Naive thymus-derived CD4-positive, alpha-beta T cell (primary cell): ENCODE measurements around the gene MKNK2. TPM values are rescaled to one million over a fixed set of nuclear protein-coding genes. Genes with fewer than 3 reads are reported as not detected.

ENCODE experiments used
- ATAC-seq: fragments of 150-1000 bp; cut with Tn5 transposase; 2 replicates; pipeline ENCODE4 v1.10.0; 2021; ENCODE audit warnings: mild to moderate bottlenecking, moderate library complexity
- CTCF ChIA-PET: fragments of 350-600 bp; sonication (Branson Sonifier 250); formaldehyde crosslinking; loops from one replicate; lab custom pipeline; 2021; ENCODE audit warnings: antibody characterized with exemption; lab: Charles Lee
- POLR2A ChIA-PET: fragments of 350-600 bp; sonication (Branson Sonifier 250); formaldehyde crosslinking; loops from one replicate; lab custom pipeline; 2021; ENCODE audit warnings: antibody characterized with exemption, inconsistent platforms; lab: Charles Lee
- DNase-seq, 9 donors: peaks; one replicate each; pipeline versions ENCODE4 v3.0.0 to v3.0.0-alpha.2; 2020 to 2022; ENCODE audit warnings: mixed read lengths in 1 of 9
- H3K27ac ChIP-seq: one replicate; pipeline ENCODE4 v1.7.0; 2013; ENCODE audit warnings: mild to moderate bottlenecking, low read depth, low read length, moderate library complexity
- H3K27me3 ChIP-seq, 2 donors: one replicate each; pipeline ENCODE4 v1.7.0; 2013; ENCODE audit warnings: low read length in 2 of 2, mild to moderate bottlenecking in 2 of 2, moderate library complexity in 2 of 2; ENCODE audit not compliant: control insufficient read depth in 2 of 2, insufficient read depth in 2 of 2
- H3K36me3 ChIP-seq, 3 experiments: 1 replicate in 2 of 3; 2 replicates in 1 of 3; pipeline ENCODE4 v1.7.0; 2013; ENCODE audit warnings: low read length in 3 of 3, mild to moderate bottlenecking in 3 of 3, moderate library complexity in 1 of 3; ENCODE audit not compliant: insufficient read depth in 3 of 3, control insufficient read depth in 2 of 3
- H3K4me1 ChIP-seq, 2 donors: one replicate each; pipeline ENCODE4 v1.7.0; 2013; ENCODE audit warnings: low read length in 2 of 2, mild to moderate bottlenecking in 2 of 2, moderate library complexity in 1 of 2; ENCODE audit not compliant: control insufficient read depth in 2 of 2, insufficient read depth in 2 of 2
- H3K4me3 ChIP-seq: 2 replicates; pipeline ENCODE4 v1.7.0; 2013; ENCODE audit warnings: mild to moderate bottlenecking, low read length
- H3K9me3 ChIP-seq, 3 experiments: 1 replicate in 2 of 3; 2 replicates in 1 of 3; pipeline ENCODE4 v1.7.0; 2013; ENCODE audit warnings: low read length in 3 of 3; ENCODE audit not compliant: control insufficient read depth in 2 of 3
- H3K27ac Mint-ChIP-seq, 9 donors: one replicate each; pipeline ENCODE4 v1.8.0; 2020 to 2022; ENCODE audit warnings: mixed read lengths in 9 of 9, mild to moderate bottlenecking in 8 of 9, moderate library complexity in 5 of 9, inconsistent platforms in 2 of 9
- H3K27me3 Mint-ChIP-seq, 5 donors: one replicate each; pipeline ENCODE4 v1.8.0; 2021 to 2022; ENCODE audit warnings: mixed read lengths in 5 of 5, mild to moderate bottlenecking in 1 of 5
- H3K36me3 Mint-ChIP-seq, 5 donors: one replicate each; pipeline ENCODE4 v1.8.0; 2020 to 2022; ENCODE audit warnings: mixed read lengths in 5 of 5, mild to moderate bottlenecking in 3 of 5, inconsistent platforms in 1 of 5
- H3K4me1 Mint-ChIP-seq, 7 donors: one replicate each; pipeline ENCODE4 v1.8.0; 2020 to 2022; ENCODE audit warnings: mixed read lengths in 7 of 7, mild to moderate bottlenecking in 3 of 7, inconsistent platforms in 1 of 7
- H3K4me3 Mint-ChIP-seq, 10 donors: one replicate each; pipeline ENCODE4 v1.8.0; 2020 to 2022; ENCODE audit warnings: mild to moderate bottlenecking in 10 of 10, mixed read lengths in 10 of 10, moderate library complexity in 6 of 10, inconsistent platforms in 2 of 10
- H3K9me3 Mint-ChIP-seq, 11 donors: one replicate each; pipeline ENCODE4 v1.8.0; 2020 to 2022; ENCODE audit warnings: mixed read lengths in 11 of 11, mild to moderate bottlenecking in 4 of 11, inconsistent platforms in 1 of 11, moderate library complexity in 1 of 11
- intact Hi-C, 2 donors: fragments of 100-400 bp; cut with micrococcal nuclease; formaldehyde crosslinking; loops; one replicate each; pipeline ENCODE4 v1.15.1; 2023
- polyA plus RNA-seq, 2 donors: library from polyadenylated mRNA; unstranded; fragments of 300-500 nt; fragmentation: Illumina TruSeq; gene quantifications; one replicate each; pipeline ENCODE4 v1.2.3, GENCODE V29; 2021
- total RNA-seq, 6 experiments: library from RNA in 5 of 6; stranded (reverse) in 5 of 6; gene quantifications; 1 replicate in 5 of 6; 2 replicates in 1 of 6; pipeline ENCODE4 v1.2.3 and lab custom pipeline; 2021 to 2026

The MKNK2 gene
- total and polyA plus RNA-seq, 7 experiments from 2014 or later, result 28.8 to 347 (median 200) TPM

GRCh38 chr19:2051773-2052704, 995 bp upstream of the MKNK2 start:
- peak overlapping the region; percentile 87 to 96 (median 94) for H3K27ac Mint-ChIP-seq
- Histone ChIP-seq H3K27me3 (no peaks in the 10 kb centered on the region), H3K36me3 (peaks cover 0 to 31% (median 7%) of the 10 kb centered on the region in 3 experiments), H3K4me3 (peak overlapping the region; percentile 15), H3K9me3 (no peaks in the 10 kb centered on the region), H3K4me1 (peaks cover 46 to 60% of the 10 kb centered on the region in 2 donors), H3K27ac (peak overlapping the region; percentile 90)
- ChIA-PET CTCF (interaction anchor here (0.9 to 2.0 kb wide), 7 partner anchors 9 to 45 kb away, joined by 3 to 10 read pairs (median 3); partner anchors contain the start of gene IZUMO4), POLR2A (interaction anchor here (0.6 to 2.7 kb wide), 24 partner anchors 9 to 425 kb away, joined by 3 to 42 read pairs (median 4); partner anchors contain the start of gene MOB3A)
- no peaks in the 10 kb centered on the region for H3K27me3 Mint-ChIP-seq
- H3K9me3 Mint-ChIP-seq, result no peaks in the 10 kb centered on the region
- ATAC-seq (peak; percentile 38), DNase-seq (peak in 8 of 9 donors; percentile 36 to 78 (median 53))
- H3K36me3 Mint-ChIP-seq, result peaks cover 0 to 4% (median 0%) of the 10 kb centered on the region in 5 donors
- peaks cover 9 to 59% (median 37%) of the 10 kb centered on the region in 7 donors for H3K4me1 Mint-ChIP-seq
- H3K4me3 Mint-ChIP-seq, result peak overlapping the region; percentile 61 to 86 (median 79)
- intact Hi-C loops, result loop anchor here (1.0 to 5.0 kb wide), 10 partner anchors 9 to 190 kb away; partner anchors contain the start of genes AP3D1 (in 1 of the 2), IZUMO4 (in 1 of the 2), KLF16 (in 1 of the 2) and MOB3A (in 1 of the 2)

GRCh38 chr19:2050349-2050990, 574 bp downstream of the MKNK2 start:
- no peaks in the 10 kb centered on the region for H3K27me3 ChIP-seq
- peaks cover 7 to 56% (median 26%) of the 10 kb centered on the region in 7 donors for H3K4me1 Mint-ChIP-seq
- no peaks in the 10 kb centered on the region for H3K9me3 Mint-ChIP-seq
- peaks cover 0 to 46% (median 15%) of the 10 kb centered on the region in 3 experiments for H3K36me3 ChIP-seq
- H3K27ac Mint-ChIP-seq, result peak overlapping the region in 8 of 9 donors; percentile 17 to 89 (median 80)
- ATAC-seq (no peak), DNase-seq (peak in 1 of 9 donors; percentile 50)
- CTCF ChIA-PET, result no interaction called here
- POLR2A ChIA-PET, result interaction anchor here (0.6 to 2.6 kb wide), 10 partner anchors 8 to 1142 kb away, joined by 3 to 21 read pairs (median 5); no protein-coding TSS in a partner anchor
- H3K4me3 Mint-ChIP-seq, result peak overlapping the region; percentile 83 to 90 (median 86)
- H3K9me3 ChIP-seq, result no peaks in the 10 kb centered on the region
- peaks cover 0 to 4% (median 0%) of the 10 kb centered on the region in 5 donors for H3K36me3 Mint-ChIP-seq
- peak overlapping the region; percentile 98 for H3K4me3 ChIP-seq
- H3K4me1 ChIP-seq, result peaks cover 41 to 52% of the 10 kb centered on the region in 2 donors
- intact Hi-C loops, result loop anchor here (1.0 to 5.0 kb wide), 7 partner anchors 18 to 188 kb away; partner anchors contain the start of genes AP3D1 (in 1 of the 2) and KLF16 (in 1 of the 2)
- peak overlapping the region; percentile 87 for H3K27ac ChIP-seq
- H3K27me3 Mint-ChIP-seq, result no peaks in the 10 kb centered on the region

GRCh38 chr19:2049741-2050348, 1.2 kb downstream of the MKNK2 start:
- Histone ChIP-seq H3K36me3 (peaks cover 0 to 53% (median 15%) of the 10 kb centered on the region in 3 experiments), H3K4me1 (peaks cover 41 to 55% of the 10 kb centered on the region in 2 donors), H3K27me3 (no peaks in the 10 kb centered on the region), H3K9me3 (no peaks in the 10 kb centered on the region), H3K4me3 (peak overlapping the region; percentile 98), H3K27ac (peak overlapping the region; percentile 87)
- H3K27me3 Mint-ChIP-seq, result no peaks in the 10 kb centered on the region
- DNase-seq (peak in 8 of 9 donors; percentile 60 to 72 (median 69)), ATAC-seq (peak; percentile 17)
- H3K4me1 Mint-ChIP-seq, result peaks cover 4 to 52% (median 26%) of the 10 kb centered on the region in 7 donors
- ChIA-PET CTCF (no interaction called here), POLR2A (interaction anchor here (0.6 to 2.6 kb wide), 13 partner anchors 9 to 1141 kb away, joined by 3 to 21 read pairs (median 5); no protein-coding TSS in a partner anchor)
- peak overlapping the region; percentile 63 to 90 (median 85) for H3K27ac Mint-ChIP-seq
- H3K9me3 Mint-ChIP-seq, result no peaks in the 10 kb centered on the region
- H3K4me3 Mint-ChIP-seq, result peak overlapping the region; percentile 83 to 90 (median 86)
- peaks cover 0 to 6% (median 0%) of the 10 kb centered on the region in 5 donors for H3K36me3 Mint-ChIP-seq
- intact Hi-C loops, result loop anchor here (1.0 to 5.0 kb wide), 7 partner anchors 19 to 188 kb away; partner anchors contain the start of genes AP3D1 (in 1 of the 2) and KLF16 (in 1 of the 2)

GRCh38 chr19:2048959-2049740, 1.9 kb downstream of the MKNK2 start:
- no peaks in the 10 kb centered on the region for H3K9me3 Mint-ChIP-seq
- peak overlapping the region; percentile 87 for H3K27ac ChIP-seq
- CTCF ChIA-PET, result no interaction called here

More at GRCh38 chr19:2048959-2049740, 1.9 kb downstream of the MKNK2 start:
- DNase-seq, result peak in 1 of 9 donors; percentile 51
- Mint-ChIP-seq H3K27ac (peak overlapping the region in 8 of 9 donors; percentile 70 to 90 (median 82)), H3K36me3 (peaks cover 0 to 7% (median 0%) of the 10 kb centered on the region in 5 donors), H3K4me1 (peaks cover 4 to 52% (median 25%) of the 10 kb centered on the region in 7 donors), H3K27me3 (no peaks in the 10 kb centered on the region), H3K4me3 (peak overlapping the region; percentile 83 to 90 (median 86))
- ATAC-seq, result no peak
- peaks cover 41 to 59% of the 10 kb centered on the region in 2 donors for H3K4me1 ChIP-seq
- intact Hi-C loops, result no loop called here
- POLR2A ChIA-PET, result interaction anchor here (0.6 to 2.6 kb wide), 16 partner anchors 9 to 106 kb away, joined by 3 to 21 read pairs (median 5); no protein-coding TSS in a partner anchor
- H3K27me3 ChIP-seq, result no peaks in the 10 kb centered on the region
- no peaks in the 10 kb centered on the region for H3K9me3 ChIP-seq
- H3K4me3 ChIP-seq, result peak overlapping the region; percentile 98
- peaks cover 0 to 59% (median 15%) of the 10 kb centered on the region in 3 experiments for H3K36me3 ChIP-seq
